ENCODE measurements around the gene MR1.

The MR1 gene

DNA sequence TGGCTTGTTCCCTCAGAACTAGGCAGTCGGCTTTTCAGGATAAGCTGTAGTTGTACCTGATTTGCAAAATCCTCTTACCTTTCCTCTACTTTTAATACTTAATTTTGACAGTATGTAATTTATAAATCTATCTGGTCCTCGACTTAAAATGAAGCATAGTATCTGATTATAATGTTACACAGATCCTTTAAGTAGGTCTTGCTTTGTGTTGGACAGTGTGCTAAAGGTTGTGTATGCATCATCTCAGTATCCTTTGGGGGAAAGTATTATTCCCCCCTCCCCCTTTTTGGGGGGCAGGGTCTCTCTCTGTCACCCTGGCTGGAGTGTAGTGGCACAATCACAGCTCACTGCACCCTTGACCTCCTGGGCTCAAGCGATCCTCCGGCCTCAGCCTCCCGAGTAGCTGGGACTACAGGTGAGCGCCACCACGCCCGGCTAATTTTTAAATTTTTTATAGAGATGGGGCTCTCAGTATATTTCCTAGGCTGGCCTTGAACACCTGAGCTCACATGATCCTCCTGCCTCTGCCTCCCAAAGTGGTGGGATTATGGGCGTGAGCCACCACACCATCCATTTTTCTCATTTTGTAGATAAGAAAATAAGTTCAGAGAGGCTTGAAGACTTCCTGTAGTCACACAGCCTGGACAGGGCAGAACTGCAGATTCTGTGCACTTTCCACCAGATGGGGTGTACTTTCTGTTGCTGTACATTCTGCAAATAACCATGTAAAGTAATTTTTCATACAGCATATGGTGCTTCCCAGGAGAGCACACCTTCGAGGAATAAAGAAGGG is 10.3 kb upstream of the MR1 start:
- H2AFZ ChIP-seq (ENCODE audit: low read depth): peak overlapping the region; percentile 51
- H3K79me2 ChIP-seq (ENCODE audit: insufficient read depth, low read depth): peaks cover 42% of the 10 kb centered on the region
- H3K36me3 ChIP-seq (ENCODE audit: insufficient read depth): no peaks in the 10 kb centered on the region
- H3K27me3 ChIP-seq (ENCODE audit: insufficient read depth, low read depth): no peaks in the 10 kb centered on the region
- peaks cover 36% of the 10 kb centered on the region for H3K4me1 ChIP-seq (ENCODE audit: low read depth, poor library complexity, severe bottlenecking)
- TF ChIP-seq, protein P1, sequence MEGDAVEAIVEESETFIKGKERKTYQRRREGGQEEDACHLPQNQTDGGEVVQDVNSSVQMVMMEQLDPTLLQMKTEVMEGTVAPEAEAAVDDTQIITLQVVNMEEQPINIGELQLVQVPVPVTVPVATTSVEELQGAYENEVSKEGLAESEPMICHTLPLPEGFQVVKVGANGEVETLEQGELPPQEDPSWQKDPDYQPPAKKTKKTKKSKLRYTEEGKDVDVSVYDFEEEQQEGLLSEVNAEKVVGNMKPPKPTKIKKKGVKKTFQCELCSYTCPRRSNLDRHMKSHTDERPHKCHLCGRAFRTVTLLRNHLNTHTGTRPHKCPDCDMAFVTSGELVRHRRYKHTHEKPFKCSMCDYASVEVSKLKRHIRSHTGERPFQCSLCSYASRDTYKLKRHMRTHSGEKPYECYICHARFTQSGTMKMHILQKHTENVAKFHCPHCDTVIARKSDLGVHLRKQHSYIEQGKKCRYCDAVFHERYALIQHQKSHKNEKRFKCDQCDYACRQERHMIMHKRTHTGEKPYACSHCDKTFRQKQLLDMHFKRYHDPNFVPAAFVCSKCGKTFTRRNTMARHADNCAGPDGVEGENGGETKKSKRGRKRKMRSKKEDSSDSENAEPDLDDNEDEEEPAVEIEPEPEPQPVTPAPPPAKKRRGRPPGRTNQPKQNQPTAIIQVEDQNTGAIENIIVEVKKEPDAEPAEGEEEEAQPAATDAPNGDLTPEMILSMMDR (conservative IDR thresholded peaks at IDR 0.05; ENCODE audit: low read depth, low read length): no peak
- peak overlapping the region; percentile 77 for H3K4me2 ChIP-seq
- no peak overlapping the region for H3K9ac ChIP-seq
- H4K20me1 ChIP-seq (ENCODE audit: insufficient read depth): no peaks in the 10 kb centered on the region
- no peak overlapping the region for H3K27ac ChIP-seq
- H3K4me3 ChIP-seq (IDR thresholded peaks at IDR 0.05; ENCODE audit: insufficient read depth, low read depth, low read length): no peak overlapping the region

DNA sequence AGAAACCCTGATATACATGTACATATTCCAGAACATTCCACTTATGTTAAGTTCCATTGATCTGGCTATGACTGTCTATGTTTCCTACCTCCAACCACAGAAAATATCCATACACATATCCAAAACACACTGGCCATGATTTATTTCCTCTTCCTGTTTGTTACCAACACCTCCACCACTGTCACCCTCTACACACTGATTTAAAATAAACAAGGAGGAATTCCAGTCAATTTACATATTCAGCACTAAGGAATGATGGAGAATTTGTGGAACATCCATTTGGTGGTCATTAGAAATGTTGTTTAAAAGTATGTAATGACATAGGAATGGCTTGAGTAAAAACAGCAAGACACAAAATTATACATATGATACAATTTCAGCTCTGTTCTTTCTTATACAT is 5.6 kb upstream of the MR1 start:
- Histone ChIP-seq H3K9ac (no peak overlapping the region), H2AFZ (ENCODE audit: low read depth) (no peak overlapping the region), H3K4me1 (ENCODE audit: low read depth, poor library complexity, severe bottlenecking) (peaks cover 13% of the 10 kb centered on the region), H3K4me2 (no peak overlapping the region), H3K4me3 (IDR thresholded peaks at IDR 0.05; ENCODE audit: insufficient read depth, low read depth, low read length) (no peak overlapping the region), H3K79me2 (ENCODE audit: insufficient read depth, low read depth) (no peaks in the 10 kb centered on the region), H3K27me3 (ENCODE audit: insufficient read depth, low read depth) (no peaks in the 10 kb centered on the region), H3K27ac (no peak overlapping the region), H4K20me1 (ENCODE audit: insufficient read depth) (no peaks in the 10 kb centered on the region), H3K36me3 (ENCODE audit: insufficient read depth) (no peaks in the 10 kb centered on the region)
- TF ChIP-seq, protein P1 (conservative IDR thresholded peaks at IDR 0.05; ENCODE audit: low read depth, low read length): no peak

DNA sequence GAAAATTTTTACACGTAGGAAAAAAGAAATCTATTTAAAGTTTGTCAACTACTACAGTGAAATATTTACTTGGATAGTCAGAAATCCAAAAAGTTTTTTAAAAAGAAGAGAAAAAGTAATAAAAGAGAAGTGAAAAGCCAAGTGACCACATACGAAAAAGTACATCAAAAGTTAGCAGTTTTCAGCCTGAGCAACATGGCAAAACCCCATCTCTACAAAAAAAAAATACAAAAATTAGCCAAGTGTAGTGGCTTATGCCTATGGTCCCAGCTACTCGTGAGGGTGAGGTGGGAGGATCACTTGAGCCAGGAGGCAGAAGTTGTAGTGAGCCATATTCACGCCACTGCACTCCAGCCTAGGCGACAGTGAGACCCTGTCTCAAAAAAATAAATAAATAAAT is 5.2 kb upstream of the MR1 start:
- Histone ChIP-seq H3K4me3 (IDR thresholded peaks at IDR 0.05; ENCODE audit: insufficient read depth, low read depth, low read length) (no peak overlapping the region), H2AFZ (ENCODE audit: low read depth) (no peak overlapping the region), H3K4me1 (ENCODE audit: low read depth, poor library complexity, severe bottlenecking) (peaks cover 12% of the 10 kb centered on the region), H3K36me3 (ENCODE audit: insufficient read depth) (no peaks in the 10 kb centered on the region), H3K27me3 (ENCODE audit: insufficient read depth, low read depth) (no peaks in the 10 kb centered on the region), H3K79me2 (ENCODE audit: insufficient read depth, low read depth) (no peaks in the 10 kb centered on the region), H4K20me1 (ENCODE audit: insufficient read depth) (no peaks in the 10 kb centered on the region), H3K4me2 (no peak overlapping the region), H3K27ac (no peak overlapping the region), H3K9ac (no peak overlapping the region)
- TF ChIP-seq, protein P1 (conservative IDR thresholded peaks at IDR 0.05; ENCODE audit: low read depth, low read length): no peak

DNA sequence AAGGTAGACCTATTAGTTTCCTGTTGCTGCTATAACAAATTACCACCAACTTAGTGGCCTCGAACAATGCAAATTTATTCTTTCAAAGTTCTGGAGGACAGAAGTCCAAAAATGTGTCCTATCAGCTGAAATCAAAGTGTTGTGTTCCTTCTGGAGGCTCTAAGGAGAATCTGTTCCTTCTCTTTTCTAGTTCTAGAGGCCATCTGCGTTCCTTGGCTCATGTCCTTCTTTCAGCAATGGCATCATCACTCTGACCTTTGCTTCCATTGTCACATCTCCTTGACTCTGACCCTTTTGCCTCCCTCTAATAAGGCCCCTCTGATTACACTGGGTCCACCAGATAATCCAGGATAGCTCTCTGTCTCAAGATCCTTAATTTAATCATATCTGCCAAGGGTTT is 1.2 kb upstream of the MR1 start:
- peaks cover 19% of the 10 kb centered on the region for H3K4me1 ChIP-seq (ENCODE audit: low read depth, poor library complexity, severe bottlenecking)
- TF ChIP-seq, protein P1 (conservative IDR thresholded peaks at IDR 0.05; ENCODE audit: low read depth, low read length): no peak
- peak overlapping the region; percentile 81; the same call in 1 of the 2 replicates for H3K27ac ChIP-seq
- H3K9ac ChIP-seq: no peak overlapping the region
- no peak overlapping the region for H3K4me3 ChIP-seq (IDR thresholded peaks at IDR 0.05; ENCODE audit: insufficient read depth, low read depth, low read length)
- peak overlapping the region; percentile 95 for H2AFZ ChIP-seq (ENCODE audit: low read depth)
- H4K20me1 ChIP-seq (ENCODE audit: insufficient read depth): no peaks in the 10 kb centered on the region
- peak overlapping the region; percentile 85; the same call in 1 of the 2 replicates for H3K4me2 ChIP-seq
- no peaks in the 10 kb centered on the region for H3K27me3 ChIP-seq (ENCODE audit: insufficient read depth, low read depth)
- 0 out of 2 replicates have a peak, but pooled peaks cover 6% of the 10 kb centered on the region for H3K79me2 ChIP-seq (ENCODE audit: insufficient read depth, low read depth)
- no peaks in the 10 kb centered on the region for H3K36me3 ChIP-seq (ENCODE audit: insufficient read depth)
